Fibroblast of skin of abdomen (primary cell): ENCODE results near the gene SLC9A3.
"Not testable (repeated sequence)": the region's sequence is repeated elsewhere in the genome, so short reads cannot be mapped to it uniquely, and the experiment has no call there.

Experiments used
- DNase-seq: peaks from one replicate; pipeline ENCODE4 v3.0.0-alpha.2; 2013

The SLC9A3 gene

DNA sequence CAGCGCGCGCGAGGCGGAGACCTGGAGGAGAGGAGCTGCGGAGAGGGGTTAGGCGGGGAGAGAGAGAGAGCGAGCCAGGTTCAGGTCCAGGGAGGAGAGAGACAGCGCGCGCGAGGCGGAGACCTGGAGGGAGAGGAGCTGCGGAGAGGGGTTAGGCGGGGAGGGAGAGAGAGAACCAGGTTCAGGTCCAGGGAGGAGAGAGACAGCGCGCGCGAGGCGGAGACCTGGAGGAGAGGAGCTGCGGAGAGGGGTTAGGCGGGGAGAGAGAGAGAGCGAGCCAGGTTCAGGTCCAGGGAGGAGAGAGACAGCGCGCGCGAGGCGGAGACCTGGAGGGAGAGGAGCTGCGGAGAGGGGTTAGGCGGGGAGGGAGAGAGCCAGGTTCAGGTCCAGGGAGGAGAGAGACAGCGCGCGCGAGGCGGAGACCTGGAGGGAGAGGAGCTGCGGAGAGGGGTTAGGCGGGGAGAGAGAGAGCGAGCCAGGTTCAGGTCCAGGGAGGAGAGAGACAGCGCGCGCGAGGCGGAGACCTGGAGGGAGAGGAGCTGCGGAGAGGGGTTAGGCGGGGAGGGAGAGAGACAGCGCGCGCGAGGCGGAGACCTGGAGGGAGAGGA, 49.9 kb downstream of the SLC9A3 start:
- DNase-seq = not testable (repeated sequence)

GRCh38 chr5:473551-474192, 50.6 kb downstream of the SLC9A3 start:
- peak; percentile 25 for DNase-seq

DNA sequence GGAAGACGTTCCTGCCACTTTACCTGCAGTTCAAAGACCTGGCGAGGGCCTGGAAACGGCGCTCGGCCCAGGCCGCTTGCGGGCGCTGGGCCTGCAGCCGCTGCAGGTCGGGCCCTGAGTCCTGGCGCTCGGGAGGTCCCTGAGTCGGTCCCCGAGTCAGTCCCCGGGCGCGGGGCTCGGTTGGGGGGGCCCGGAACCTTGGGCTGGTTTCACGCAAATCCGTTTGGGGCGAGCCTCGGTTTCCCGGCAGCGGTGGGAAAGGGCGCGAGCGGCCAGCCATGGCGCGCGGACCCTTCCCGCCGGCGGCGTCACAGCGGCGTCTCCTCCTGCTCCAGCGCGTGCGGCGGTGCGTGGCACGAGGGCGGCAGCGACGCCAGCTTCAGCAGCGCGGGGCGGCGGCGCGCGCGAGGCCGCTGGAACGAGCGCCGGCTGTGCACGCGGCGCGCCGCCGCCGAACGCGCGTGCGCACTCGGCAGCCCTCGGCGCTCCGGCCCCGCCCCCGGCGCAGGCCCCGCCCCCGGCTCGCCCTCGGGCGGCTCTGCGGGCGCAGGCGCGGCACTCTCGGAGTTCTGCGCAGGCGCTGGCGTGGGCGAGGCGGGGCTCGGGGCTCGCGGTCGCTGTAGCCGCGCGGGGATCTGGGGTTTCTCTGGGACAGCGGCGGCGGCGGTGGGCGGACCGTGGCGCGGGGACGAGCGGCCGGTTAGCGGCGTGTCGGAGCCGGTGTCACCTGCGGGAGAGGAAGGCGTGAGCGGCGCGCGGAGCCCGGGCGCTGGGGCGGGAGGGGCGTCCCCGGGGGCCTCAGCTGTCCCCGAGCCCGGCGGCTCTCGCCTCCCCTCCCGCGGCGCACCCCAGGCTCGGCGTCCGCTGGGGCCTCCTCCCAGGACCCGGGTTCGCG, 51.3 kb downstream of the SLC9A3 start:
- DNase-seq = peak; percentile 82

- DNase-seq = no peak
These were observed 52.1 kb downstream of the SLC9A3 start for GRCh38 chr5:472076-472655.

- no peak for DNase-seq
These were observed 52.5 kb downstream of the SLC9A3 start for GRCh38 chr5:471750-472058.

DNA sequence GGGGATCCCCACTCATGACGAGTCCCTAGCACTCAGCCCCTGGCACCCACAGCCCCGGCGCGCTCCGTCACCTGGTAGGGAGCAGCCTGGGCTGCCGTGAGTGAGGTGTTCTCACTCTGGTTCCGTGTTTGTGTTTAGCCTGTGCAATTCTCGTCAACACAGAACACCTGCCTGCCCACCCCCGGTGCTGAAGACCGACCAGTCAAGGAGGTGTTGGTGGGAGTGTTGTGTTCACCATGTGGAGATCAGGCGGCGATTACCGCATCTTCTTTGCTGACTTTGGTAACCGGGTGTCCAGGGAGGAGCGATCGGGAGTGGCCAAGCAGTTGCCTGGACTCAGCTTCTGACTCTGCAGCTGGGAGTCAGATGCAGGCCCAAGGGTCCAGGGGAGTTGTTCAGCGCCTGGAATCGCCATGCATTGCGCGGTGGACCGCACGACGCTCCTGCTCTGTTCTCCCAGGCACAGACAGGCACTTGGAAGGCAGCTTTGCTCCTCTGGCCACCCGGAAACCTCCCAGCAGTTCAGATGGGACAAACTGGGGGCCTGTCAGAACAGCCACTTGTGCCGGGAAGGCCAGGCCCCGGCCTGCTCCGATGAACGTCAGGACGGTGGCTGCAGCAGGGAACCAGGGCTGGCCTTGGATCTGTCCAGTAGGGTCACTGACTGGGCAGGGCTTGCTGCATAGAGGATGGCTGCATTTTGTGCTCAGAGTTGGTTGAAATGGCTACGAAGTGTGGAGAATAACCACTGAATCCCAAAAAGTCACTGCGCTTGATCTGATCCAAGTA, 53.1 kb downstream of the SLC9A3 start:
- no peak for DNase-seq

GRCh38 chr5:469752-470483, 54.3 kb downstream of the SLC9A3 start:
- no peak for DNase-seq

- DNase-seq = no peak
These were observed 55.8 kb downstream of the SLC9A3 start for GRCh38 chr5:468401-468800.

- no peak for DNase-seq
These were observed 57.5 kb downstream of the SLC9A3 start for GRCh38 chr5:466661-467310.

DNA sequence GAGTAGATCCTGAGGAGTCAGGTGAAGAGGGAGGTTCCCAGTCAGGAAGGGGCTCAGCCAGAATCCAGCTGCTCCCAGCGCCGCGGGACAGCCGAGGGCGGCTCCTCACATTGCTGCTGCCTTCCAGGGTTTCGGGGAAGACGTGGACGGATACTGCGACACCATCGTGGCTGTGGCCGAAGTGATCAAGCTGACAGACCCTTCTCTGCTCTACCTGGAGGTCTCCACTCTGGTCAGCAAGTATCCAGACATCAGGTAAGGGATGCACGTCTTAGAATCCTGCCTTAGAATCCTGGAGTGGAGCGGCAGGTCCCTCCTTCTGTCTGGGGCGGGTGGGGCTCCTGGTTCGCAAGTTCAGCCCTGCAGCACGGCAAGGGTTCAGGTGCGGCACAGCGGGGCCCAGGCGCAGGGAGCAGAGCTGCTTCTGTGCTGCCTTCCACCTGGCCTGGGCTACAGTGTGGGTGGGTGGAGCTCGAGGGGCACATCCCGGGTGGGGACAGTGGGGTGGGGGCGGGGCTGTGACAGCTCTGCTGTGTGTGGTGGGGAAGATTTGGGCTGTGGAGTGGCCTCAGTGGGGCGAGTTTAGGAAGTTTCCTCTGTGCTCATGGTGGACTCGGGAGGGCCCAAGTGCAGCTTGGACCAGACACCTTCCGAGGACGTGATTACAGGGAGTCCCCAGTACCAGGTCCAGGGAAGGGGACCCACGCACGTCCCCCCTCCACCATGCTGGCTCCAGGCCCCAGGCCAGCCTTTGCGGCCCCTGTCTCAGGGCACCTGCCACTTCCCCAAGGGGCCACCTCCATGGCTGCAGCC, 58.5 kb downstream of the SLC9A3 start:
- no peak for DNase-seq

DNA sequence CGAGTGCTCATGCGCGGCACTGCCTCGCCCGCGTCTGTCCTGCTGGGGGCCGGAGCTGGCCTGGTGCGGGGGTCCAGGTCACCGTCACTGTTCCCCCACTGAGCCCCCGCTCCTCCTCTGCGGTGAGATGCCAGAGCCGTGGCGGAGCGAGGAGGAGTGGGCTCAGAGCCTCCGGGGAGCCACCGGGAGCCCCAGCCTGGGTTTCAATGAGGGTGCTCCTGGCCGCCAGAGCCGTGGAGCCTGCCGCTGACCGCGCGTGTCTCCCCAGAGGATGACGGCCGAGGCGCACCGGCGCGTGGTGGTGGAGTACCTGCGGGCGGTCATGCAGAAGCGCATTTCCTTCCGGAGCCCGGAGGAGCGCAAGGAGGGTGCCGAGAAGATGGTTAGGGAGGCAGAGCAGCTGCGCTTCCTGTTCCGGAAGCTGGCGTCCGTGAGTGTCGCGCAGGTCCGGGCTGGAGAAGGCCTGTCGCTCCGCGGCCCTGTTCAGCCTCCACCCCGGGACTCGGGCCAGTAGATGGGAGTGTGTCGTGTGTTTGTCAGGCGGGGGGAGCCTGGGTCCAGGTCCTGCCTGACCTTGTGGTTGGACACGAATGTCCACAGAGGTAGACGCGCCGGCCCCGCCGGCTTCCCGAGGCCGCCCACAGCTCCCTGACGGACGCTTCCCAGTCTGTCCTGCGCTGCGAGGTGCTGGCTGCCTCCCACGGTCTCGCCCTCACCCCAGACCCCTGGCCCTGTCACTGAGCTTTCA, 59.2 kb downstream of the SLC9A3 start:
- DNase-seq = no peak

DNA sequence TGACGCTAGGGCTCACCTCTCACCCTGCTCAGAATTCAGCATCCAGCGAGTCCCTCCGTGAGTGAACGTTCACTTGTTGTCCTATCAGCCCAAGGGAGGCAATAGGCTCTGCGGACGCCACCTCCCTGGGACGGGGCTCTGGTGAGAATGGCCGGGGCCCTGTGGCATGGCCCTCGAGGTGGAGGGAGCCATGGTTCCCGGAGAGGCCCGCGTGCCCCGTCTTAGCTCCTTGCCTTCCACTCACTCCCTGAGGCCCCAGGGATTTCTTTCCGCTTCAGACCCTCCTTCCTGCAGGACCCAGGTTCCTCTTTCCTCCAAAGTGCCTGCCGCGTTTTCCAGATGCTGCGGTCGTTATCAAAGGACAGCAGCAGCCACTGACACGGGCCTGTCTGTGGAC, 59.8 kb downstream of the SLC9A3 start:
- DNase-seq = no peak

DNA sequence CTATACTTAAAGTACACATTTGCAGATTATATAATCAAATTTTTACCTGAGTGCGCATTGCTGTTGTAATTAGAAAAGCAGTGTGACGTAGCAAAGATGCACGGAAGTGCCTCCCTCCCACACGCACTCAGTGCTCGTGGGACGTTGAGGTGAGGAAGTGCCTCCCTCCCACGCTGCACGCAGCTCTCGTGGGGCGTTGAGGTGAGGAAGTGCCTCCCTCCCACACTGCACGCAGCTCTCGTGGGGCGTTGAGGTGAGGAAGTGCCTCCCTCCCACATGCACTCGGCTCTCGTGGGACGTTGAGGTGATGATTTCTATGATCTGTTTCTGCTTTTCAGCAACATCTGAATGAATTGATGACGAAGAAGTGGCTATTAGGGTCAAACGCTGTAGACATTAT, 60.3 kb downstream of the SLC9A3 start:
- no peak for DNase-seq

DNA sequence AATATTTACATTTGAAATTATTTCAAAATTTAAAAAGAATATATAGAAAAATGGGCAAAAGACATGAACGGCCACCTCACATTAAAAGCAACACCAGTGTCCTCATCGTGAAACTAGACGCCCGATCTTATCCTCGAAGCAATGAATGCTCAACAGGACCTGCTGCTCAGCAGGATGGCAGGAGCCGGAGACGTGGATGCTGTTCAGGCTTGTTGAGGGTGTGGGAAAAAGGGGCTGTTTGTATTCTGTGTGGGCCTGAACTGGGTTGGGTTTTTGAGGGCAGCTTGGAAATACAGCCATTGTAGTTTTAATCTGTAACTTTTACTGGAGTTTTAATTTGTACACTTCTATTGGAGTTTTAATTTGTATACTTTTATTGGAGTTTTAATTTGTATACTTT, 60.9 kb downstream of the SLC9A3 start:
- DNase-seq = no peak

DNA sequence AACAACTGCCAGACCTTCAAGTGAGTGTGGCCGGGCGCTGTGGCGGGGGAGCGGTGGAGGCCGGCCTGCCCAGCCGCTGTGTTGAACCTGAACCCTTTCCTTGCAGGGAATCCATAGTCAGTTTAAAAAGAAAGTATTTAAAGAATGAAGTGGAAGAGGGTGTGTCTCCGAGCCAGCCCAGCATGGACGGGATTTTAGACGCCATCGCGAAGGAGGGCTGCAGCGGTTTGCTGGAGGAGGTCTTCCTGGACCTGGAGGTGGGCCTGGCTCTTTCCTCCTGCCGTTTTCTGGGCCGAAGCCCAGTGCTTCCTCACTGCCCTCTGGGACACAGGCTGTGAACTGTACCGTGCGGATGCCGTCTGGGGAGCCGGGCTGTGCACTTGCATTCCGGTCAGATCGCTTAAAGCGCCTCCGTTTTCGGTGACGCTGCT, 62.2 kb downstream of the SLC9A3 start:
- no peak for DNase-seq

DNA sequence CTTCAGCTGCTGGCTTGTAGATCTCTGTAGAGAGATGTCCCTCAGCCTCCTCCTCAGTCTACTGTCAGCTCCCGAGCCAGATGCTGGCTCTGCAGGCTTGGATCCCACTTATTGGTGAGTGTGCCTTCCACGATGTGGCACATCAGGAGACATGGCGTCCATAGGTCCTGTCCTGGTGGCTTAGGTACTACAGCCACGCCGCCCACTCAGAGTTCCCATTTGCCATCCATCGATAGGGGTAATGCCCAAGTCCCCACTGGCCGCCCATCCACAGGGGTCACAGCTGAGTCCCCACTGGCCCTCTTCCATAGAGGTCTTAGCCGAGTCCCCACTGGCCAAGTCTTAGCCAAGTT, 64.0 kb downstream of the SLC9A3 start:
- DNase-seq = no peak

DNA sequence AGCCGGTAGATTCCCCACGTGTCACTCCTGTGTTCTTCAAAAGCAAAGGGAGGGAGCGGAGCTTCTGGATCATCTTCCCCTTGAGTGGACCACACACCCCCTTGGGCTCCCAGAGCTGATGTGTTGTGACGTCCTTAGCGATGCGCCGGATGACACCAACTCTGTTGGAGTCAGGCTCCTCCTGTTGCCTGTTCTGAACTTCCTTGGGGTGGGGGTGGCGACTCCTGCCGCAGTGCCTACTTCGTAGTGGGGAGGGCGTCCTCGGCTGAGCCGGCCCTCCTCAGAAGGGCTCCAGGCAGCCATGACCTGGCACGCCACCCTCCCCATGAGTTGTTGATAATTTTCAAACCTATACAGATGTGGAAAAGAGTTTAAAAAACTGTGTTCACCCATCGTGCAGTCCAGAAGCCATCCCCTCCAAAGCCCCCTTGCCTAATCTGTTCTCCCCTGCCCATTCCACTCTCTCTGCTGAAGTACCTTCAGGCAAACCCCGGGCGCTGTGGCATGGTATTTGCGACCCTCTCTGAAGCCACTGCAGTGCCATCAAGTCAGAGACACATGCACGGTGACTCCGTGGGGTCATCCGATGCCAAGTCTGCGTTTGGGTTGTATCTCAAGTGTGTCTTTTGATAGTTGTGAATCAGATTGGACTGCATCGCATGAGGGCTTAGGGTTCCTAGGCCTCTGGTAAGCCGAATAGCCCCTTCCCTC, 64.5 kb downstream of the SLC9A3 start:
- no peak for DNase-seq

- DNase-seq = no peak
These were observed 65.5 kb downstream of the SLC9A3 start for GRCh38 chr5:458547-459353.
